GM19395 (cell line): ENCODE results near the gene PDK2.

ENCODE experiments used
- ATAC-seq: cut with Tn5 transposase; IDR thresholded peaks from one replicate; pipeline ENCODE4 v1.9.1; 2021; ENCODE audit warnings: mild to moderate bottlenecking, moderate library complexity; ENCODE audit not compliant: unreplicated experiment

The PDK2 gene

GRCh38 chr17:50114849-50115357 lies 19.8 kb downstream of the PDK2 start:
- ATAC-seq: no peak

- ATAC-seq: no peak
These were observed 20.6 kb downstream of the PDK2 start for GRCh38 chr17:50115756-50116155.

- ATAC-seq: no peak
These were observed 22.3 kb downstream of the PDK2 start for GRCh38 chr17:50117202-50118051.

GRCh38 chr17:50118076-50118827 lies 23.1 kb downstream of the PDK2 start:
- ATAC-seq: no peak

GRCh38 chr17:50118828-50119218 lies 23.7 kb downstream of the PDK2 start:
- no peak for ATAC-seq

- ATAC-seq: no peak
These were observed 25.5 kb downstream of the PDK2 start for GRCh38 chr17:50120475-50121253.

GRCh38 chr17:50122945-50123344 lies 27.8 kb downstream of the PDK2 start:
- ATAC-seq: no peak

- no peak for ATAC-seq
These were observed 28.6 kb downstream of the PDK2 start for GRCh38 chr17:50123649-50124349.

- ATAC-seq: no peak
These were observed 30.4 kb downstream of the PDK2 start for GRCh38 chr17:50125420-50125997.

GRCh38 chr17:50127697-50128361 lies 32.7 kb downstream of the PDK2 start:
- no peak for ATAC-seq

GRCh38 chr17:50128441-50129352 lies 33.5 kb downstream of the PDK2 start:
- no peak for ATAC-seq

GRCh38 chr17:50129353-50129727 lies 34.2 kb downstream of the PDK2 start:
- ATAC-seq: no peak

GRCh38 chr17:50129728-50130558 lies 34.8 kb downstream of the PDK2 start, which contains the start of gene SAMD14:
SAMD14 (minus strand) TSS chr17:50130160; CDS start chr17:50124959, 5,201 bp downstream.
- ATAC-seq: no peak

GRCh38 chr17:50130559-50131305 lies 35.6 kb downstream of the PDK2 start:
- ATAC-seq: no peak

- no peak for ATAC-seq
These were observed 37.1 kb downstream of the PDK2 start for GRCh38 chr17:50132104-50132794.

GRCh38 chr17:50133028-50133768 lies 38.0 kb downstream of the PDK2 start:
- no peak for ATAC-seq
